Ectodermal cell (in vitro differentiated cells): Measurements from ENCODE around the gene LGALS7B.
"Not testable (repeated sequence)": the region's sequence is repeated elsewhere in the genome, so short reads cannot be mapped to it uniquely, and the experiment has no call there.

ENCODE experiments used
- H3K27ac ChIP-seq: 2 replicates; pipeline ENCODE4 v1.7.0; 2013; ENCODE audit warnings: mild to moderate bottlenecking, low read depth, low read length; ENCODE audit not compliant: insufficient read depth, poor library complexity, severe bottlenecking
- H3K27me3 ChIP-seq: 2 replicates; pipeline ENCODE4 v1.7.0; 2013; ENCODE audit warnings: mild to moderate bottlenecking, low read length; ENCODE audit not compliant: insufficient read depth, control insufficient read depth, poor library complexity, severe bottlenecking
- H3K36me3 ChIP-seq: one replicate; pipeline ENCODE4 v1.7.0; 2013; ENCODE audit warnings: low read length; ENCODE audit not compliant: control insufficient read depth, insufficient read depth
- H3K4me1 ChIP-seq: one replicate; pipeline ENCODE4 v1.7.0; 2013; ENCODE audit warnings: low read length; ENCODE audit not compliant: control insufficient read depth, insufficient read depth
- H3K4me3 ChIP-seq: 2 replicates; pipeline ENCODE4 v1.7.0; 2013; ENCODE audit warnings: low read depth, low read length, control low read depth; ENCODE audit not compliant: insufficient read depth
- H3K9me3 ChIP-seq: 2 replicates; pipeline ENCODE4 v1.7.0; 2013; ENCODE audit warnings: mild to moderate bottlenecking, low read length, moderate library complexity; ENCODE audit not compliant: control insufficient read depth
- WGBS, 2 experiments: methylation state at CpG; one replicate each; pipeline ENCODE4 v1.1.7; 2013; ENCODE audit warnings: missing lambda C conversion rate in 2 of 2; 5-methylcytosine and 5-hydroxymethylcytosine counted together

LGALS7B gene

GRCh38 chr19:38784224-38784623 is 4.8 kb upstream of the LGALS7B start:
- no peaks in the 10 kb centered on the region for H3K9me3 ChIP-seq
- no peaks in the 10 kb centered on the region for H3K27me3 ChIP-seq
- H3K27ac ChIP-seq: no peak overlapping the region
- H3K36me3 ChIP-seq: no peaks in the 10 kb centered on the region
- no peaks in the 10 kb centered on the region for H3K4me1 ChIP-seq
- 85 to 94% methylated on average over 3 of the region's 3 CpGs for WGBS, 2 experiments
- no peak overlapping the region for H3K4me3 ChIP-seq

- H3K27ac ChIP-seq: no peak overlapping the region
These were observed 3.8 kb upstream of the LGALS7B start for GRCh38 chr19:38785187-38785699.

GRCh38 chr19:38786061-38786460 is 2.9 kb upstream of the LGALS7B start:
- 91 to 94% methylated on average over 3 of the region's 3 CpGs for WGBS, 2 experiments
- not testable (repeated sequence) for H3K9me3 ChIP-seq, H3K36me3 ChIP-seq, H3K27me3 ChIP-seq, H3K4me1 ChIP-seq, H3K4me3 ChIP-seq, H3K27ac ChIP-seq

More at GRCh38 chr19:38785187-38785699, 3.8 kb upstream of the LGALS7B start:
- Histone ChIP-seq H3K36me3 (no peaks in the 10 kb centered on the region), H3K4me1 (no peaks in the 10 kb centered on the region), H3K9me3 (no peaks in the 10 kb centered on the region), H3K4me3 (no peak overlapping the region), H3K27me3 (no peaks in the 10 kb centered on the region)
- WGBS, 2 experiments: 88 to 94% methylated on average over 7 of the region's 7 CpGs

GRCh38 chr19:38786572-38787265 is 2.3 kb upstream of the LGALS7B start:
- Histone ChIP-seq H3K27me3 (no peaks in the 10 kb centered on the region), H3K4me1 (no peaks in the 10 kb centered on the region), H3K36me3 (no peaks in the 10 kb centered on the region), H3K9me3 (no peaks in the 10 kb centered on the region), H3K27ac (no peak overlapping the region), H3K4me3 (no peak overlapping the region)
- 90% methylated on average over 11 of the region's 11 CpGs for WGBS, 2 experiments

- H3K4me3 ChIP-seq, H3K36me3 ChIP-seq, H3K9me3 ChIP-seq, H3K4me1 ChIP-seq, H3K27me3 ChIP-seq, H3K27ac ChIP-seq: not testable (repeated sequence)
- 76 to 87% methylated on average over 9 to 13 of the region's 49 CpGs for WGBS, 2 experiments
These were observed 1.8 kb downstream of the LGALS7B start for GRCh38 chr19:38790507-38791403.

GRCh38 chr19:38791451-38792064 is 2.6 kb downstream of the LGALS7B start:
- H3K4me3 ChIP-seq, H3K27me3 ChIP-seq, H3K4me1 ChIP-seq, H3K36me3 ChIP-seq, H3K9me3 ChIP-seq, H3K27ac ChIP-seq: not testable (repeated sequence)
- no CpG with 5 or more reads among the region's 40 CpGs for WGBS, 2 experiments

- Histone ChIP-seq H3K27me3 (no peaks in the 10 kb centered on the region), H3K4me3 (no peak overlapping the region), H3K9me3 (no peaks in the 10 kb centered on the region), H3K4me1 (no peaks in the 10 kb centered on the region), H3K27ac (no peak overlapping the region), H3K36me3 (no peaks in the 10 kb centered on the region)
- WGBS, 2 experiments: 80 to 87% methylated on average over 63 to 65 of the region's 71 CpGs
These were observed 3.5 kb downstream of the LGALS7B start for GRCh38 chr19:38792250-38793111.

GRCh38 chr19:38793177-38793576 is 4.2 kb downstream of the LGALS7B start:
- no peaks in the 10 kb centered on the region for H3K4me1 ChIP-seq
- H3K9me3 ChIP-seq: no peaks in the 10 kb centered on the region
- no peaks in the 10 kb centered on the region for H3K36me3 ChIP-seq
- 82 to 84% methylated on average over 8 of the region's 8 CpGs for WGBS, 2 experiments
- H3K4me3 ChIP-seq: no peak overlapping the region
- H3K27ac ChIP-seq: no peak overlapping the region
- H3K27me3 ChIP-seq: no peaks in the 10 kb centered on the region

GRCh38 chr19:38793671-38794070 is 4.7 kb downstream of the LGALS7B start:
- WGBS, 2 experiments: 91 to 96% methylated on average over 4 to 5 of the region's 5 CpGs

More at GRCh38 chr19:38793671-38794070, 4.7 kb downstream of the LGALS7B start:
- no peaks in the 10 kb centered on the region for H3K27me3 ChIP-seq
- H3K36me3 ChIP-seq: no peaks in the 10 kb centered on the region
- H3K9me3 ChIP-seq: no peaks in the 10 kb centered on the region
- no peak overlapping the region for H3K4me3 ChIP-seq
- H3K4me1 ChIP-seq: no peaks in the 10 kb centered on the region
- H3K27ac ChIP-seq: no peak overlapping the region
